Activated CD4-positive, alpha-beta memory T cell treated with anti-CD3 and anti-CD28 coated beads for 36 hours (primary cell): Measurements from ENCODE around the gene PRTFDC1. TPM values are rescaled to one million over a fixed set of nuclear protein-coding genes. Genes with fewer than 3 reads are reported as not detected.

Experiments used
- CTCF ChIA-PET: fragments of 350-600 bp; sonication (Branson Sonifier 250); formaldehyde crosslinking; loops from one replicate; lab custom pipeline; 2021; ENCODE audit warnings: antibody characterized with exemption, inconsistent platforms; lab: Charles Lee
- POLR2A ChIA-PET: fragments of 350-600 bp; sonication (Branson Sonifier 250); formaldehyde crosslinking; loops from one replicate; lab custom pipeline; 2021; ENCODE audit warnings: antibody characterized with exemption; lab: Charles Lee
- DNase-seq: peaks from one replicate; pipeline ENCODE4 v3.0.0-alpha.2; 2020
- H3K27ac Mint-ChIP-seq: one replicate; pipeline ENCODE4 v1.8.0; 2021; ENCODE audit warnings: mixed read lengths
- H3K27me3 Mint-ChIP-seq: one replicate; pipeline ENCODE4 v1.8.0; 2021; ENCODE audit warnings: mixed read lengths
- H3K36me3 Mint-ChIP-seq: one replicate; pipeline ENCODE4 v1.8.0; 2021; ENCODE audit warnings: mixed read lengths
- H3K4me1 Mint-ChIP-seq: one replicate; pipeline ENCODE4 v1.8.0; 2021; ENCODE audit warnings: low read depth, mixed read lengths
- H3K4me3 Mint-ChIP-seq: one replicate; pipeline ENCODE4 v1.8.0; 2021; ENCODE audit warnings: mild to moderate bottlenecking, mixed read lengths
- H3K9me3 Mint-ChIP-seq: one replicate; pipeline ENCODE4 v1.8.0; 2021; ENCODE audit warnings: mixed read lengths
- intact Hi-C: fragments of 100-400 bp; cut with micrococcal nuclease; formaldehyde crosslinking; loops from one replicate; pipeline ENCODE4 v1.15.1; 2023
- total RNA-seq, 2 experiments: library from RNA; stranded (reverse); gene quantifications; one replicate each; pipeline ENCODE4 v1.2.3, GENCODE V29; 2021

PRTFDC1 gene
- total RNA-seq, 2 experiments from 2014 or later, result 0.36 to 0.41 TPM

DNA sequence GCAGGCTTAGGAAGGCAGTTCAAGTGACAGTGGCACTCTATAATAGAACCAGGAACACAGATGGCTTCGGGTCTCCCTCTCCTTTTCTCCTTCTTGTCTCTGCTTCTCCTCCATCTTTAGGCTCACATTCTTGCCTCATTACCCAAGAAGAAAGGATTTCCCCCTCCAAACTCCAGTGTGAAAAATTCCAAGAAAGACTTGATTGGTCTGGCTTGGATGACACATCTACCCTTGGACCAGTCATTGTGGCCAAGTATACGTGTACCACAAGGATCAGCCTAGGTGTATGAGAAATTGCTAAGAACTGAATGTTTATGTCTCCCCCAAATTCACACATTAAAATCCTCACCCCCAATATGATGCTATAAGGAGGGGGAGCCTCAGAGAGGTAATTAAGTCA, 53.9 kb downstream of the PRTFDC1 start:
- intact Hi-C loops, result no loop called here
- CTCF ChIA-PET, result no interaction called here

DNA sequence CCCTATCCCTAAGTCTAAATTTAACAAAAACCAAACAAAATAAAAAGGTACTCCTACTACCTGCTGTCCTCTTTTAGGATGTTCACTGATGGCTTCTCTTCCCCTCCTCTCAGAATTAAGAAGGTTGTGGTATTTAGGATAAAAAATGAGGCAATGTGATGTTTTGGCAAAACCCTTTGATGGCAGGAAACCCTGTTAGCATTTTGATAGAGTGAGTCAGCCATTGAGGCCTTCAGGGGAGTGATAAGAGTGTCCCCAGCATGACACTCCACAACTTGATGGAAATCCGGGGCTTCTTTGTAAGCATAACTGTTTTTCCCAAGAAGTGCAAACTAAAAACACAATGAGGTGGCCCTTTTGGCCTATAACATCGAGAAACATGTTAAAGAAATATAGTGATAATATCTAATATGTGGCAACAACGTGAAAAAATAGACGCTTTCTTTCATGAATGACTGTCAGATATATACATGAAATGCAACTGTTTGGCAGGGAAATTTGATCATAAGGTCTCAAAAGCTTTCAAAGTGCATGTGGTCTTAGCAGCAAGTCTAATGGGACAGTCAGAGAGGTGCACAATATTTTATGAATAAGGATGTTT, 55.0 kb downstream of the PRTFDC1 start:
- Mint-ChIP-seq H3K27ac (peak overlapping the region; percentile 60), H3K4me3 (no peak overlapping the region), H3K36me3 (no peaks in the 10 kb centered on the region), H3K27me3 (no peaks in the 10 kb centered on the region), H3K9me3 (no peaks in the 10 kb centered on the region), H3K4me1 (peaks cover 57% of the 10 kb centered on the region)
- ChIA-PET POLR2A (interaction anchor here (1.0 kb wide), 1 partner anchor 15 kb away, joined by 3 read pairs; no protein-coding TSS in a partner anchor), CTCF (no interaction called here)
- DNase-seq, result peak; percentile 27
- intact Hi-C loops, result loop anchor here (1.0 kb wide), 1 partner anchor 10 kb away; no protein-coding TSS in a partner anchor

More for the DNA sequence above, 53.9 kb downstream of the PRTFDC1 start:
- no peak overlapping the region for H3K27ac Mint-ChIP-seq
- DNase-seq, result no peak
- no peaks in the 10 kb centered on the region for H3K9me3 Mint-ChIP-seq
- H3K4me3 Mint-ChIP-seq, result no peak overlapping the region
- H3K36me3 Mint-ChIP-seq, result no peaks in the 10 kb centered on the region
- POLR2A ChIA-PET, result interaction anchor here (1.0 kb wide), 1 partner anchor 16 kb away, joined by 3 read pairs; no protein-coding TSS in a partner anchor
- H3K27me3 Mint-ChIP-seq, result no peaks in the 10 kb centered on the region
- H3K4me1 Mint-ChIP-seq, result peaks cover 61% of the 10 kb centered on the region

DNA sequence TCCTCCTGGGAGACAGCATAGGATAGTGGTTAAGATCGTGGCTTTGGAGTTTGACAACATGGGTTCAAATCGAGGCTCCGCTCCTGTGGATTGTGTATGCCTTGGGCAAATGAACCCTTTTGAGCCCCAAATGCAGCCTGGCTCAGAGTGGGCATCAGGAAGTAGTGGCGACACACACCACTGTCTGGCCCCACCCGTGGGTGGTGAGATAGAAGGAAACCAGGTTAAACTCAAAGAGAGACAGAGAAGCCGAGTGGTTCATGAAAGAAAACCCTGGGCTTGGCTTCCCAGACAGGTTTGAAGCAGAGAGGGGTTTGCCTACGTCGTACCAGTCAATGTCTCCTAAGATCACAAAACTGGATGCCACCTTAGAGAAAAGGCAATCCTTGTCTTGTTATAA, 57.7 kb downstream of the PRTFDC1 start:
- DNase-seq, result peak; percentile 39
- Mint-ChIP-seq H3K27me3 (no peaks in the 10 kb centered on the region), H3K36me3 (no peaks in the 10 kb centered on the region), H3K4me1 (peaks cover 36% of the 10 kb centered on the region), H3K4me3 (peak overlapping the region; percentile 42), H3K27ac (peak overlapping the region; percentile 50), H3K9me3 (no peaks in the 10 kb centered on the region)
- intact Hi-C loops, result no loop called here
- ChIA-PET CTCF (no interaction called here), POLR2A (interaction anchor here (0.7 kb wide), 1 partner anchor 686 kb away, joined by 5 read pairs; the partner anchor contains the start of gene KIAA1217)

DNA sequence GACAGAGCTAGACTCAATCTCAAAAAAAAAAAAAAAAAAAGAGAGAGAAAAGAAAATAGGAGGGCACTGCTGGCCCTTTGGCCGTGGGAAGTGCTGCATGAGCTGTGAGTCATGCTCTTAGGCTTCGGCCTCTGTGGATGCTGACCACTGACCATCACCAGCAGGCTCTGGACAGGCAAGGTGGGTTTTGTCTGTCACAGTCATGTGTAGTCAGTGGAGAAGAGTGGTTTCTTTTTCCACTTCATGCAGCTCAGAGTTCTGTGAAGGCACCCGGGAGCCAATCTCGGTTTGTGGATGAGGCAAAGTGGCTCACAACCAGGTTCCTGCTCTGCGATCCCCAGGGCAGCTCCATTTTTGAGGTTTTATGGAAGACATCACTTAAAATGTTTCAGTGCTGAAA, 58.1 kb downstream of the PRTFDC1 start:
- Mint-ChIP-seq H3K27ac (peak overlapping the region; percentile 50), H3K27me3 (no peaks in the 10 kb centered on the region), H3K9me3 (no peaks in the 10 kb centered on the region), H3K36me3 (no peaks in the 10 kb centered on the region), H3K4me3 (peak overlapping the region; percentile 42), H3K4me1 (peaks cover 36% of the 10 kb centered on the region)
- intact Hi-C loops, result no loop called here
- ChIA-PET POLR2A (interaction anchor here (0.7 to 0.8 kb wide), 2 partner anchors 27 to 685 kb away, joined by 3 to 5 read pairs; partner anchors contain the start of gene KIAA1217), CTCF (no interaction called here)
- DNase-seq, result peak; percentile 24

DNA sequence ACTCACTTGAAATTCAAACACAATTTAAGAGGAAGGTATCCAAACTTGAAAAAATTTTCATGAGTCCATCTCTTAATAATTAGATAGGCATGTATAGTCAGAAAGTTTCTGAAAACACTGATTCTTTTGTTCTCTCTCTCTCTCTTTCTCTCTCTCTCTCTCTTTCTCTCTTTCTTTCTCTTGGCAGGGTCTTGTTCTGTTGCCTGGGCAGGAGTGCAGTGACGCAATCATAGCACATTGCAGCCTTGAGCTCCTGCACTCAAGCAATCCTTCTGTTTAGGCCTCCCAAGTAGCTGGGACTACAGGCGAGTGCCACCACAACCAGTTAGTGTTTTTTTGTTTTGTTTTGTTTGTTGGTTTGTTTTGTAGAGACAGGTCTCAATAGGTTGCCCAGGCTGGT, 59.3 kb downstream of the PRTFDC1 start:
- DNase-seq, result no peak
- no peak overlapping the region for H3K4me3 Mint-ChIP-seq
- no peaks in the 10 kb centered on the region for H3K9me3 Mint-ChIP-seq
- ChIA-PET CTCF (interaction anchor here (0.9 kb wide), 1 partner anchor 275 kb away, joined by 4 read pairs; no protein-coding TSS in a partner anchor), POLR2A (no interaction called here)
- intact Hi-C loops, result no loop called here
- peaks cover 36% of the 10 kb centered on the region for H3K4me1 Mint-ChIP-seq
- no peaks in the 10 kb centered on the region for H3K36me3 Mint-ChIP-seq
- H3K27me3 Mint-ChIP-seq, result no peaks in the 10 kb centered on the region
- H3K27ac Mint-ChIP-seq, result no peak overlapping the region

DNA sequence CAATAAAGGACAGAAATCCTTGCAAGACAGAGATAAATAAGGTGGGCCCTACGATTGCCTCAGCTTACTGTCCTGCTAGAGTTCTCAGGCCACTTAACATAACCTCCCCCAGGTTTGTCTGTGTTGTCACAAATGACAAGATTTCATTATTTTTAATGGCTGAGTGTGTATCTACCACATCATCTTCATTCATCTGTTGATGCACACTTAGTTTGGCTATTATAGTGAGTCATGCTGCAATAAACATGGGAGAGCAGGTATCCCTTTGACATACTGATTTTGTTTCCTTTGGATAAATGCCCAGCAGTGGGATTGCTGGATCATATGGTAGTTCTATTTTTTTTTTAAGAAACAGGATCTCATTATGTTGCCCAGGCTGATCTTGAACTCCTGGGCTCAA, 60.6 kb downstream of the PRTFDC1 start:
- Mint-ChIP-seq H3K4me1 (peaks cover 36% of the 10 kb centered on the region), H3K27ac (no peak overlapping the region), H3K27me3 (no peaks in the 10 kb centered on the region), H3K4me3 (no peak overlapping the region), H3K9me3 (peaks cover 6% of the 10 kb centered on the region), H3K36me3 (peaks cover 6% of the 10 kb centered on the region)
- intact Hi-C loops, result no loop called here
- DNase-seq, result no peak
- CTCF ChIA-PET, result no interaction called here
- POLR2A ChIA-PET, result no interaction called here

DNA sequence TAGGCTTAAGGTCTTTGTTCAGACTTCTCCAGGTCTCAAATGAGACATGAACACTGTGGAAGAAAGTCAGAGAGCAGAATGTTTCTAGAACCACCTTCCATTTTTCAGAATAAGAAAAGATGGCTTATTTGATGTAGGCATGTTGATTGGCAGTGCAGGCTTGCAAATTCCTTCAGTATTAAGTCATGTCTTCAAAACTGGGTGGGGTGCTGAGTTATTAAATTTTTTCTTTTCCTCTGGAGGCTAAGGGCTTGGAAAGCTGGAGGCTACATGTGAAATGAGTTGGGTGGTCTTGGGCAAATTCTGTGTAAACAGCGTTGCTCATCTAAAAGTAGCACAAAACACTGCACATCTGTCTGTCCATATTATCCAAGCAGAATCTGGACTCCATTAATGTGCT, 62.8 kb downstream of the PRTFDC1 start:
- H3K4me1 Mint-ChIP-seq, result peaks cover 33% of the 10 kb centered on the region
- CTCF ChIA-PET, result no interaction called here
- no peak overlapping the region for H3K27ac Mint-ChIP-seq
- H3K27me3 Mint-ChIP-seq, result no peaks in the 10 kb centered on the region
- intact Hi-C loops, result loop anchor here (5.0 to 10.0 kb wide), 3 partner anchors 167 to 1445 kb away; partner anchors contain the start of gene ARHGAP21
- H3K9me3 Mint-ChIP-seq, result peaks cover 9% of the 10 kb centered on the region
- H3K36me3 Mint-ChIP-seq, result peaks cover 6% of the 10 kb centered on the region
- H3K4me3 Mint-ChIP-seq, result no peak overlapping the region
- POLR2A ChIA-PET, result no interaction called here
- DNase-seq, result no peak

DNA sequence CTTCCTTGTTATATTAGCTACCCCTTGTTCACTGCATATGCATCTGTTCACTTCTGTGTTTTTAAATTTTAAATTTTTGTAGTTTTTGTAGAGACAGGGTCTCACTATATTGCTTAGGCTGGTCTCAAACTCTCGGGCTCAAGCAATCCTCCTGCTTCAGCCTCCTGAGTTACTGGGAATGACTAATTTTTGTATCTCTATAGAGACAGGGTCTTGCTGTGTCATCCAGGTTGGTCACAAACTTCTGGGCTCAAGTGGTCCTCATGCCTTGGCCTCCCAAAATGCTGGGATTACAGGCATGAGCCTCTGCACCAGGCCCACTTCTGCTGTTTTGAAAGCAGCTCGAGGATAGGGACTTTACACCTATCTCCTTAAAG, 64.6 kb downstream of the PRTFDC1 start:
- peaks cover 6% of the 10 kb centered on the region for H3K36me3 Mint-ChIP-seq
- no peaks in the 10 kb centered on the region for H3K27me3 Mint-ChIP-seq
- DNase-seq, result no peak
- ChIA-PET POLR2A (interaction anchor here (1.4 kb wide), 1 partner anchor 13 kb away, joined by 3 read pairs; no protein-coding TSS in a partner anchor), CTCF (interaction anchor here (1.3 to 1.6 kb wide), 2 partner anchors 13 to 193 kb away, joined by 3 to 8 read pairs; no protein-coding TSS in a partner anchor)
- H3K9me3 Mint-ChIP-seq, result peaks cover 9% of the 10 kb centered on the region
- H3K4me1 Mint-ChIP-seq, result peaks cover 35% of the 10 kb centered on the region
- intact Hi-C loops, result loop anchor here (1.0 to 10.0 kb wide), 7 partner anchors 9 to 1443 kb away; partner anchors contain the start of genes ARHGAP21 and PRTFDC1
- no peak overlapping the region for H3K4me3 Mint-ChIP-seq
- peak overlapping the region; percentile 76 for H3K27ac Mint-ChIP-seq

DNA sequence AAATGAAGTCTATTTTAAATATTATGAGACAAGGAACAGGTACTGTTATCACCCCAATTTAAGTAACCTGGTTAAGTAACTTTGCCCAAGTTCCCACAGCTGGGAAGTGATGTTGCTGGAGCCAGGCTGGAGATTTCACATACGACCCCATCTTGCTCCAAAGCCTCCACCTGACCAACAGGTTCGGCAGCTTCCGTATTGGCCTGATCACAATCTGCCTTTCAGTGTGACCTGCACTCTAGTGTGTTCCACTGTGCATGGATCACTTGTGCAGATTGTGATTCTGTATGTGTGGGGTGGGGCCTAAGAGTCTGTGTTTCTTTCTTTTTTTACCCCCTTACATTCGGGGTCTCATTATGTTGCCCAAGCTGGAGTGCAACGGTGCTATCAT, 66.1 kb downstream of the PRTFDC1 start:
- intact Hi-C loops, result loop anchor here (2.0 to 10.0 kb wide), 4 partner anchors 67 to 1441 kb away; partner anchors contain the start of genes ARHGAP21 and PRTFDC1
- DNase-seq, result no peak
- Mint-ChIP-seq H3K27me3 (no peaks in the 10 kb centered on the region), H3K4me1 (peaks cover 44% of the 10 kb centered on the region), H3K9me3 (peaks cover 9% of the 10 kb centered on the region), H3K27ac (no peak overlapping the region), H3K36me3 (peaks cover 8% of the 10 kb centered on the region), H3K4me3 (no peak overlapping the region)
- ChIA-PET CTCF (no interaction called here), POLR2A (interaction anchor here (0.6 kb wide), 1 partner anchor 1628 kb away, joined by 3 read pairs; no protein-coding TSS in a partner anchor)

DNA sequence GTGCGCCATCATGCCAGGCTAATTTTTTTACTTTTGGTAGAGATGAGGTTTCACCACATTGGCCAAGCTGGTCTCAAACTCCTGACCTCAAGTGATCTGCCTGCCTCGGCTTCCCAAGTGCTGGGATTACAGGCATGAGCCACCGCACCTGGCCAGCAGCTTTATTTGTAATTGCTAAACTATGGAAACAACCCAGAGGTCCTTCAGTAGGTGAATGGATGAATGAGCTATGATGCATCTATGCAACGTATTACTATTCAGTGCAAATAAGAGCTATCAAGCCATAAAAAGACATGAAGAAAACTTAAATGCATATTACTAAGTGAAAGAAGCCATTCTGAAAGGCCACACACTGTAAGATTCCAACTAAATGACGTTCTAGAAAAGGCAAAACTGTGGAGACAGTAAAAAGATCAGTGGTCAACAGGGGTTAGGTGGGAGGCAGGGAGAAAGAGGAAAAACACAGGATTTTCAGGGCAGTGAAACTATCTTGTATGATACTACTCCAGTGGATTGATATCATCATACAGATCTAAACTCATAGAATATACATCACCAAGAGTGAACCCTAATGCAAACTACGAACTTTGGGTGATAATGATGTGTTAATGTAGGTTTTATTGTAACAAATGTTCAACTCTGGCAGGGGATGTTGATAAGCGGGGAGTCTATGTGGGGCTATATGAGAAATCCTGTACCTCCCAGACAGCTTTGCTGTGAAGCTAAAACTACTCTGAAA, 66.7 kb downstream of the PRTFDC1 start:
- POLR2A ChIA-PET, result interaction anchor here (0.6 to 1.2 kb wide), 3 partner anchors 36 to 1629 kb away, joined by 3 read pairs; partner anchors contain the start of gene ARHGAP21
- H3K27me3 Mint-ChIP-seq, result no peaks in the 10 kb centered on the region
- H3K36me3 Mint-ChIP-seq, result peaks cover 8% of the 10 kb centered on the region
- peaks cover 50% of the 10 kb centered on the region for H3K4me1 Mint-ChIP-seq
- CTCF ChIA-PET, result no interaction called here
- H3K9me3 Mint-ChIP-seq, result peaks cover 9% of the 10 kb centered on the region
- intact Hi-C loops, result loop anchor here (2.0 to 10.0 kb wide), 4 partner anchors 67 to 1441 kb away; partner anchors contain the start of genes ARHGAP21 and PRTFDC1
- no peak overlapping the region for H3K27ac Mint-ChIP-seq
- H3K4me3 Mint-ChIP-seq, result no peak overlapping the region
- DNase-seq, result no peak

DNA sequence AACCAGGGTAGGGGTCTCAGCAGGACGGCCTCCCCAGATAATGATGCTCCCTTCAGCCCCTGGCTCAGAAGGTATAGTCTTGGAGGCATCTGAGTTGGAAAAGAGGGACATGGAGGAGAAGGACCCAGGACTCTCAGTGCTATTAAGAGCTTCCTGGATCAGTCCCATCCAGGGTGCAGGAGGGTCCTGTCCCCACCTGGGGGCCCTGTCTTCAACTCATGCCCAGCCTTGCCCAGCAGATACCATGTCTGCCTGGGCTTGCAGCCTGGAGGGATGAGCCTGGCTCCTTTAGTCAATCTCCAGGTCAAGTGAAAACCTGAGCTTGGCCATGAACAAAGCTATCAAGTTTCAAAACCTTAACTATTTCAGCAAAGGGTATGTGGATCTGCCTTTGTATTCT, 67.6 kb downstream of the PRTFDC1 start:
- Mint-ChIP-seq H3K27ac (no peak overlapping the region), H3K36me3 (peaks cover 8% of the 10 kb centered on the region), H3K4me3 (no peak overlapping the region), H3K4me1 (peaks cover 48% of the 10 kb centered on the region), H3K9me3 (peaks cover 9% of the 10 kb centered on the region), H3K27me3 (no peaks in the 10 kb centered on the region)
- no peak for DNase-seq
- CTCF ChIA-PET, result interaction anchor here (0.8 kb wide), 1 partner anchor 115 kb away, joined by 3 read pairs; no protein-coding TSS in a partner anchor
- POLR2A ChIA-PET, result interaction anchor here (0.6 to 1.2 kb wide), 2 partner anchors 37 to 161 kb away, joined by 3 read pairs; partner anchors contain the start of gene ARHGAP21
- intact Hi-C loops, result loop anchor here (5.0 to 10.0 kb wide), 4 partner anchors 133 to 1440 kb away; partner anchors contain the start of genes ARHGAP21, ENKUR and THNSL1
